Neuronal stem cell (in vitro differentiated cells): ENCODE data around the gene SLC23A3.

Source experiments
- DNase-seq: peaks from one replicate; pipeline ENCODE4 v3.0.0-alpha.2; 2013; ENCODE audit warnings: low spot score
- H2AFZ ChIP-seq: one replicate; pipeline ENCODE4 v1.6.1; 2013; ENCODE audit warnings: mild to moderate bottlenecking, low read length, inconsistent platforms
- H2AK5ac ChIP-seq: 2 replicates; pipeline ENCODE4 v1.6.1; 2013; ENCODE audit warnings: low read depth, mild to moderate bottlenecking, inconsistent platforms, low read length, moderate library complexity, mixed read lengths
- H2BK120ac ChIP-seq: 2 replicates; pipeline ENCODE4 v1.6.1; 2013; ENCODE audit warnings: low read depth, mild to moderate bottlenecking, inconsistent platforms, low read length, moderate library complexity, mixed read lengths
- H2BK12ac ChIP-seq: one replicate; pipeline ENCODE4 v1.6.1; 2013; ENCODE audit warnings: low read length, inconsistent platforms
- H2BK15ac ChIP-seq: 2 replicates; pipeline ENCODE4 v1.6.1; 2013; ENCODE audit warnings: mild to moderate bottlenecking, low read length, inconsistent platforms, mixed read lengths
- H2BK5ac ChIP-seq: one replicate; pipeline ENCODE4 v1.6.1; 2013; ENCODE audit warnings: inconsistent platforms, mild to moderate bottlenecking, low read length, moderate library complexity
- H3K14ac ChIP-seq: one replicate; pipeline ENCODE4 v1.6.1; 2013; ENCODE audit warnings: low read length, inconsistent platforms
- H3K18ac ChIP-seq: 2 replicates; pipeline ENCODE4 v1.6.1; 2013; ENCODE audit warnings: low read length, inconsistent platforms
- H3K23ac ChIP-seq: 2 replicates; pipeline ENCODE4 v1.6.1; 2013; ENCODE audit warnings: low read depth, mild to moderate bottlenecking, mixed read lengths, low read length, inconsistent platforms; ENCODE audit not compliant: poor library complexity
- H3K27ac ChIP-seq: replicated peaks from 3 replicates; pipeline ENCODE4 v1.5.1; 2013; ENCODE audit warnings: low read length, inconsistent platforms
- H3K27me3 ChIP-seq, 3 experiments: 2 replicates each; pipeline ENCODE4 v1.6.1; 2013; ENCODE audit warnings: low read length in 3 of 3, mild to moderate bottlenecking in 2 of 3, inconsistent platforms in 1 of 3, low read depth in 1 of 3, mixed read lengths in 1 of 3, moderate library complexity in 1 of 3; ENCODE audit not compliant: control insufficient read depth in 3 of 3, insufficient read depth in 3 of 3
- H3K36me3 ChIP-seq, 2 donors: replicated peaks in 1 of 2; 2 replicates each; pipeline ENCODE4 v1.6.1; 2013; ENCODE audit warnings: low read length in 2 of 2; ENCODE audit not compliant: control insufficient read depth in 2 of 2, insufficient read depth in 2 of 2
- H3K4ac ChIP-seq: 2 replicates; pipeline ENCODE4 v1.6.1; 2013; ENCODE audit warnings: inconsistent platforms, mild to moderate bottlenecking, low read length, moderate library complexity
- H3K4me1 ChIP-seq, 2 donors: 1 replicate in 1 of 2; 2 replicates in 1 of 2; pipeline ENCODE4 v1.6.1; 2013; ENCODE audit warnings: low read length in 2 of 2, low read depth in 1 of 2; ENCODE audit not compliant: control insufficient read depth in 2 of 2, insufficient read depth in 1 of 2
- H3K4me2 ChIP-seq: one replicate; pipeline ENCODE4 v1.6.1; 2013; ENCODE audit warnings: mild to moderate bottlenecking, low read length, inconsistent platforms; ENCODE audit not compliant: insufficient read depth, poor library complexity, severe bottlenecking
- H3K4me3 ChIP-seq, 2 donors: 2 replicates each; pipeline ENCODE4 v1.5.1; 2013; ENCODE audit warnings: low read length in 2 of 2, mild to moderate bottlenecking in 2 of 2, inconsistent platforms in 1 of 2, moderate library complexity in 1 of 2
- H3K79me1 ChIP-seq: one replicate; pipeline ENCODE4 v1.6.1; 2013; ENCODE audit warnings: low read depth, mild to moderate bottlenecking, inconsistent platforms, low read length, moderate library complexity
- H3K9ac ChIP-seq: one replicate; pipeline ENCODE4 v1.6.1; 2013; ENCODE audit warnings: mild to moderate bottlenecking, low read depth, low read length, inconsistent platforms; ENCODE audit not compliant: poor library complexity
- H3K9me3 ChIP-seq, 2 donors: replicated peaks in 1 of 2; 2 replicates each; pipeline versions ENCODE3 to v1.6.1; 2013; ENCODE audit warnings: low read length in 2 of 2, mild to moderate bottlenecking in 2 of 2, inconsistent platforms in 1 of 2, low read depth in 1 of 2, mixed read lengths in 1 of 2, moderate library complexity in 1 of 2; ENCODE audit not compliant: control insufficient read depth in 2 of 2, insufficient read depth in 1 of 2
- H4K8ac ChIP-seq: one replicate; pipeline ENCODE4 v1.6.1; 2013; ENCODE audit warnings: low read depth, mild to moderate bottlenecking, inconsistent platforms, low read length, moderate library complexity
- H4K91ac ChIP-seq: one replicate; pipeline ENCODE4 v1.6.1; 2013; ENCODE audit warnings: low read length, low read depth, mild to moderate bottlenecking, inconsistent platforms; ENCODE audit not compliant: poor library complexity
- WGBS, 2 donors: extraction: QIAGEN DNeasy Blood & Tissue Kit; methylation state at CpG; one replicate each; pipeline ENCODE4 v1.1.7; 2013; ENCODE audit warnings: missing lambda C conversion rate in 2 of 2, mixed read lengths in 1 of 2; ENCODE audit not compliant: insufficient read length in 2 of 2, insufficient replicate concordance in 1 of 2; ENCODE audit errors: extremely low coverage in 2 of 2; 5-methylcytosine and 5-hydroxymethylcytosine counted together

SLC23A3 gene

GRCh38 chr2:219123356-219124135 is 46.3 kb downstream of the SLC23A3 start:
- Histone ChIP-seq H3K9me3 (peaks cover 0 to 2% of the 10 kb centered on the region in 2 donors), H3K4me1 (peaks cover 5 to 14% of the 10 kb centered on the region in 2 donors), H3K23ac (no peak overlapping the region), H3K9ac (no peak overlapping the region), H3K79me1 (no peaks in the 10 kb centered on the region), H3K27ac (no peak overlapping the region), H3K14ac (no peak overlapping the region), H2BK5ac (no peak overlapping the region), H3K36me3 (no peaks in the 10 kb centered on the region), H3K4me2 (no peak overlapping the region), H2BK120ac (no peak overlapping the region), H3K4ac (no peak overlapping the region), H2BK15ac (no peak overlapping the region), H2BK12ac (no peak overlapping the region), H2AK5ac (no peak overlapping the region), H4K8ac (no peak overlapping the region), H3K18ac (no peak overlapping the region), H2AFZ (no peak overlapping the region), H3K4me3 (no peak overlapping the region), H4K91ac (no peak overlapping the region), H3K27me3 (no peaks in the 10 kb centered on the region)
- no peak for DNase-seq
- no CpG with 5 or more reads among the region's 8 CpGs for WGBS, 2 donors

GRCh38 chr2:219122202-219122980 is 47.4 kb downstream of the SLC23A3 start:
- no peak for DNase-seq
- no peak overlapping the region for H3K4me2 ChIP-seq
- H3K79me1 ChIP-seq: no peaks in the 10 kb centered on the region
- H2BK120ac ChIP-seq: no peak overlapping the region
- H3K9ac ChIP-seq: no peak overlapping the region
- H4K91ac ChIP-seq: no peak overlapping the region
- no peak overlapping the region for H3K14ac ChIP-seq
- H2BK5ac ChIP-seq: no peak overlapping the region
- H3K36me3 ChIP-seq: no peaks in the 10 kb centered on the region
- H3K27me3 ChIP-seq: no peaks in the 10 kb centered on the region
- WGBS, 2 donors: no CpG with 5 or more reads among the region's 5 CpGs
- no peak overlapping the region for H3K4me3 ChIP-seq
- no peak overlapping the region for H2BK12ac ChIP-seq
- H3K9me3 ChIP-seq: peaks cover 0 to 2% of the 10 kb centered on the region in 2 donors
- no peak overlapping the region for H3K18ac ChIP-seq
- H3K27ac ChIP-seq: no peak overlapping the region
- no peak overlapping the region for H3K4ac ChIP-seq
- H2BK15ac ChIP-seq: no peak overlapping the region
- no peak overlapping the region for H2AK5ac ChIP-seq
- no peak overlapping the region for H4K8ac ChIP-seq
- peak overlapping the region; percentile 50 for H2AFZ ChIP-seq
- no peak overlapping the region for H3K23ac ChIP-seq
- peaks cover 5 to 14% of the 10 kb centered on the region in 2 donors for H3K4me1 ChIP-seq

- Histone ChIP-seq H2BK5ac (no peak overlapping the region), H3K36me3 (no peaks in the 10 kb centered on the region), H3K9ac (no peak overlapping the region), H3K4ac (no peak overlapping the region), H3K9me3 (peaks cover 0 to 2% of the 10 kb centered on the region in 2 donors), H3K18ac (no peak overlapping the region), H2AK5ac (no peak overlapping the region), H3K79me1 (no peaks in the 10 kb centered on the region), H3K14ac (no peak overlapping the region), H3K23ac (no peak overlapping the region), H4K8ac (no peak overlapping the region), H3K27ac (no peak overlapping the region), H2BK15ac (no peak overlapping the region), H3K4me1 (peaks cover 5 to 16% of the 10 kb centered on the region in 2 donors), H2BK12ac (no peak overlapping the region), H2AFZ (no peak overlapping the region), H4K91ac (no peak overlapping the region), H2BK120ac (no peak overlapping the region), H3K27me3 (no peaks in the 10 kb centered on the region), H3K4me3 (no peak overlapping the region), H3K4me2 (no peak overlapping the region)
- no peak for DNase-seq
Observed at GRCh38 chr2:219120082-219120481, 49.7 kb downstream of the SLC23A3 start.

- H3K18ac ChIP-seq: no peak overlapping the region
- no peak overlapping the region for H3K4ac ChIP-seq
- no peak overlapping the region for H3K4me3 ChIP-seq
- no peak overlapping the region for H2AFZ ChIP-seq
- no peaks in the 10 kb centered on the region for H3K27me3 ChIP-seq
- DNase-seq: peak; percentile 59
- WGBS, 2 donors: no CpG with 5 or more reads among the region's 7 CpGs
- H3K9me3 ChIP-seq: peaks cover 0 to 2% of the 10 kb centered on the region in 2 donors
- no peak overlapping the region for H2BK120ac ChIP-seq
- no peak overlapping the region for H2BK5ac ChIP-seq
- H3K23ac ChIP-seq: no peak overlapping the region
- H4K8ac ChIP-seq: no peak overlapping the region
- no peak overlapping the region for H2BK15ac ChIP-seq
- peaks cover 5 to 16% of the 10 kb centered on the region in 2 donors for H3K4me1 ChIP-seq
- no peak overlapping the region for H2AK5ac ChIP-seq
- H3K36me3 ChIP-seq: no peaks in the 10 kb centered on the region
- H3K79me1 ChIP-seq: no peaks in the 10 kb centered on the region
- H3K14ac ChIP-seq: no peak overlapping the region
- no peak overlapping the region for H4K91ac ChIP-seq
- no peak overlapping the region for H3K9ac ChIP-seq
- H2BK12ac ChIP-seq: no peak overlapping the region
- H3K27ac ChIP-seq: no peak overlapping the region
- H3K4me2 ChIP-seq: no peak overlapping the region
Observed at GRCh38 chr2:219119422-219120043, 50.3 kb downstream of the SLC23A3 start.
